Tibial nerve (tissue), 4 donors: ENCODE data around the gene KLHL14.

Experiments
- EP300 ChIP-seq, 2 donors: sonication (generic); formaldehyde crosslinking; IDR thresholded peaks; one replicate each; pipeline ENCODE4 v1.6.1; 2017; ENCODE audit warnings: antibody characterized with exemption in 2 of 2, mild to moderate bottlenecking in 1 of 2
- POLR2A ChIP-seq, 2 donors: fragments of 450-650 bp; IDR thresholded peaks; one replicate each; pipeline ENCODE4 v1.6.1; 2017; ENCODE audit warnings: antibody characterized with exemption in 2 of 2, mild to moderate bottlenecking in 2 of 2, moderate library complexity in 2 of 2
- TF ChIP-seq, protein P1 (sequence below), 5 experiments: fragments of 200-600 bp in 3 of 5; fragments of 450-650 bp in 2 of 5; sonication (generic) in 3 of 5; IDR thresholded peaks; one replicate each; pipeline ENCODE4 v1.5.1; 2016 to 2019; ENCODE audit warnings: antibody characterized with exemption in 5 of 5, mild to moderate bottlenecking in 3 of 5, moderate library complexity in 2 of 5

DNA sequence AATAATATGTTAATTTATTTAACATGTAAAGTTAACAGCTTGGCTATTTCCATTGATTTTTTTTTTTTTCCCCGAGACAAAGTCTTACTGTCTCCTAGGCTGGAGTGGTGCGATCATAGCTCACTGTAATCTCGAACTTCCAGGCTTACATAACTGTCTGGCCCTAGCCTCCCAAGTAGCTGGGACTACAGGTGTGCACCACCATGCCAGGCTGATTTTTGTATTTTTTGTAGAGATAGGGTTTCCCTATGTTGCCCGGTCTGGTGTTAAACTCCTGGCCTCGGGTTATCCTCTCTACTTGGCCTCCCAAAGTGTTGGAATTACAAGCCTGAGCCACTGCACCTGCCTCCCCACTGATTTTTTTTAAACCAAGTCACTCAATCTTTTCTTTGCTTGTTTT, 32.5 kb upstream of the KLHL14 start:
- TF ChIP-seq, protein P1, sequence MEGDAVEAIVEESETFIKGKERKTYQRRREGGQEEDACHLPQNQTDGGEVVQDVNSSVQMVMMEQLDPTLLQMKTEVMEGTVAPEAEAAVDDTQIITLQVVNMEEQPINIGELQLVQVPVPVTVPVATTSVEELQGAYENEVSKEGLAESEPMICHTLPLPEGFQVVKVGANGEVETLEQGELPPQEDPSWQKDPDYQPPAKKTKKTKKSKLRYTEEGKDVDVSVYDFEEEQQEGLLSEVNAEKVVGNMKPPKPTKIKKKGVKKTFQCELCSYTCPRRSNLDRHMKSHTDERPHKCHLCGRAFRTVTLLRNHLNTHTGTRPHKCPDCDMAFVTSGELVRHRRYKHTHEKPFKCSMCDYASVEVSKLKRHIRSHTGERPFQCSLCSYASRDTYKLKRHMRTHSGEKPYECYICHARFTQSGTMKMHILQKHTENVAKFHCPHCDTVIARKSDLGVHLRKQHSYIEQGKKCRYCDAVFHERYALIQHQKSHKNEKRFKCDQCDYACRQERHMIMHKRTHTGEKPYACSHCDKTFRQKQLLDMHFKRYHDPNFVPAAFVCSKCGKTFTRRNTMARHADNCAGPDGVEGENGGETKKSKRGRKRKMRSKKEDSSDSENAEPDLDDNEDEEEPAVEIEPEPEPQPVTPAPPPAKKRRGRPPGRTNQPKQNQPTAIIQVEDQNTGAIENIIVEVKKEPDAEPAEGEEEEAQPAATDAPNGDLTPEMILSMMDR (IDR thresholded peaks at IDR 0.05) = no peak
- TF ChIP-seq POLR2A (IDR thresholded peaks at IDR 0.05) (no peak), EP300 (IDR thresholded peaks at IDR 0.05) (no peak)
